OCI-LY1 (cell line): Measurements from ENCODE around the gene SEC24C.
"Not testable (repeated sequence)": the region's sequence is repeated elsewhere in the genome, so short reads cannot be mapped to it uniquely, and the experiment has no call there.

ENCODE experiments used
- CTCF ChIP-seq: fragments of 200-600 bp; sonication (generic), shearing (Covaris generic); IDR thresholded peaks from 2 replicates; pipeline ENCODE4 v1.5.1; 2017; ENCODE audit warnings: mild to moderate bottlenecking, antibody characterized with exemption, low read length, moderate library complexity, mixed read lengths
- EZH2 ChIP-seq: fragments of 200-600 bp; sonication (generic), shearing (Covaris generic); IDR thresholded peaks from 2 replicates; pipeline ENCODE4 v1.8.0; 2017; ENCODE audit warnings: borderline replicate concordance, mixed run types, mild to moderate bottlenecking, antibody characterized with exemption, low read length, moderate library complexity, mixed read lengths

GRCh38 chr10:73705506-73706072, 38.6 kb upstream of the SEC24C start:
- TF ChIP-seq CTCF, EZH2: not testable (repeated sequence)
